GM12892 (cell line): ENCODE data around the gene GOLGA7B.

ENCODE experiments used
- POLR2A ChIP-seq: IDR thresholded peaks from 2 replicates; pipeline ENCODE4 v1.6.1; 2011; ENCODE audit warnings: low read depth, low read length, control low read depth
- POLR2AphosphoS5 ChIP-seq: IDR thresholded peaks from 2 replicates; pipeline ENCODE4 v1.6.1; 2011; ENCODE audit warnings: low read depth, low read length, control low read depth

GRCh38 chr10:97801422-97801821, 48.2 kb upstream of the GOLGA7B start:
- TF ChIP-seq POLR2A: no peak
- no peak for TF ChIP-seq POLR2AphosphoS5
